GM12873 (cell line): ENCODE measurements around the gene DSC3.

Experiments used
- TF ChIP-seq, protein P1 (sequence below): IDR thresholded peaks from 2 replicates; pipeline ENCODE4 v1.5.1; 2012; ENCODE audit warnings: low read depth, mild to moderate bottlenecking, moderate library complexity, low read length, control low read depth; ENCODE audit not compliant: insufficient read depth; ENCODE audit errors: missing control alignments

The DSC3 gene

DNA sequence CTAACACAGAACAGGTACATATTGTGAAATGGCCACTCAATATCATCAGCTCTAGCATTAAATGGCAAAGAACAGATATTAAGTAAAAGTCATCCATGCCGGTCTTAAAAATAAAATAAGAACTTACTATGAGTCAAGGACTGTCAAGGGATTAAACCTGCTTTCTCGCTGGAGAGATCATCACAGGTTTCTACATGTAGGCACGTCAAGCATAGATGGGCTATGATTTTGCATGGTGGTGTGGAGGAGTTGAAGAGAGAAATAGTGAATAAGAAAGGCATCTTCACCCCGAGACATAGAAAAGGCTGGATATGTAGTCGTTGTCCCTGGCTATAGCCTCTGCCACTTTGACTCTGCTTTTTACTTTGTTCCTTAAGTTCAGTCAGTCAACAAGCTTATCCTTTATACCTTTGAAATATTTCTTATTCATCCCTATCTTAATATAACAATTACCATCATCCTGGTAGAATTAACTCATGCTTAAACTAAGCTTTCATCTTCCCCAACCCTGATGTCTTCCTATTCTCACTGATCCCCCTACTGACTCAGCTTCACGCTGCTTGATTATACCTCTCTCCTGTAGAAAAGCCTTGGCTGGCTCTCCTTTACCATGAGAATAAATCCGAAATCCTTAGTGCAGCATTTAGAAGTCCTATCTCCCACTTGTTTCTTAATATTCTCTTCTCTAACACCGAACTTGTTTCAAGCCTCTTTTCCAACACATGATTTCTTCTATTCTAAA, 42.5 kb downstream of the DSC3 start:
- TF ChIP-seq, protein P1, sequence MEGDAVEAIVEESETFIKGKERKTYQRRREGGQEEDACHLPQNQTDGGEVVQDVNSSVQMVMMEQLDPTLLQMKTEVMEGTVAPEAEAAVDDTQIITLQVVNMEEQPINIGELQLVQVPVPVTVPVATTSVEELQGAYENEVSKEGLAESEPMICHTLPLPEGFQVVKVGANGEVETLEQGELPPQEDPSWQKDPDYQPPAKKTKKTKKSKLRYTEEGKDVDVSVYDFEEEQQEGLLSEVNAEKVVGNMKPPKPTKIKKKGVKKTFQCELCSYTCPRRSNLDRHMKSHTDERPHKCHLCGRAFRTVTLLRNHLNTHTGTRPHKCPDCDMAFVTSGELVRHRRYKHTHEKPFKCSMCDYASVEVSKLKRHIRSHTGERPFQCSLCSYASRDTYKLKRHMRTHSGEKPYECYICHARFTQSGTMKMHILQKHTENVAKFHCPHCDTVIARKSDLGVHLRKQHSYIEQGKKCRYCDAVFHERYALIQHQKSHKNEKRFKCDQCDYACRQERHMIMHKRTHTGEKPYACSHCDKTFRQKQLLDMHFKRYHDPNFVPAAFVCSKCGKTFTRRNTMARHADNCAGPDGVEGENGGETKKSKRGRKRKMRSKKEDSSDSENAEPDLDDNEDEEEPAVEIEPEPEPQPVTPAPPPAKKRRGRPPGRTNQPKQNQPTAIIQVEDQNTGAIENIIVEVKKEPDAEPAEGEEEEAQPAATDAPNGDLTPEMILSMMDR = no peak

DNA sequence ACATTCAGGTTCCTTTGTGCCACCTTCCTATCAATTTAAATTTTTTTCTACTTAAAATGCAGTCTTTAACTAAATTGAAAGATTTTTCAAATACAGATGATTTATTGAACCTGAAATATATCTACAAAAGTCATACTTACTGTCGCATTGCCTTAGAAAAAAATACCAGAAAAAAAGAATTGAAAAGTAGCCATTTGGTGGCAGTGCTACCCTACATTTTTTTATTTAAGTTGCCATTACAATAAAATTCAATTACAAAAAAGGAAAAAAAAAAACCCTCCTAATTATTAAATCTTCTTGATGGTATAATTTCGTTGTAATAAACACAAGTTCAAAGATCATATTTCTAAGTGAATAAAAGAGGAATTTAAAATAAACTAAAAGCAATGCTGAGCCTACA, 43.4 kb downstream of the DSC3 start:
- TF ChIP-seq, protein P1 = no peak

DNA sequence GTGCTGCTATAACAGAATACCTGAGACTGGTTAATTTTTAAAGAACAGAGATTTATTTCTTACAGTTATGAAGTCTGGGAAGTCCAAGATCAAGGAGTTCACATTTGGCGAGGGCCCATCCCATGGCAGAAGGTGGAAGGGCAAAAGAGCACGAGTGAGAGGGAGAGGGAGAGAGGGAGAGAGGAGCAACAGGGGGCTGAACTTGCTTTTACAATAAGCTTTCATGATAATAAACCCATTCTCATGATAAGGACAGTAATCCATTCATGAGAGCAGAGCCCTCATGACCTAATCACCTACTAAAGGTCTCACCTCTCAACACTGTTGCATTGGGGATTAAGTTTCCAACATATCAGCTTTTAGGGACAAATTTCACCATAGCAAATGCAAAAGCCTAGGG, 45.3 kb downstream of the DSC3 start:
- TF ChIP-seq, protein P1 = no peak

DNA sequence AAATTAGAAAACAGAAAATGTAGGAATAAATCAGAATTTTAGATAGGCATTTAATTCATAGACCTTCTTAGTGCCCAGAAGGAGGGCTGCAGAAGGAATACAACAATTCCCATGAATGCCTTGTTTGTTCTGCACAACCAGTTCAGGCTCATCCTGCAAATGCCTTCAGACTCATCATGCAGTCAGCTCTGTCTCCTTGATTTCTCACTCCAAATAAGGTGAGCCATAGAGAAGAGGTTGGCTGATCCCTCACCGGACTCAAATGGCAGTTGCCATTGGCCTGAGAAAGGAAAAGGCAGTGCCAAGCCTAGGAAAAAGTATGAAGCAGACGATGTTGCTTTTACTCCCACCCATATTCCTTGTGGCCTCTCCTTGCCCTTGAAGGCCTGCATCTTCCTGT, 50.3 kb downstream of the DSC3 start:
- TF ChIP-seq, protein P1 = no peak

DNA sequence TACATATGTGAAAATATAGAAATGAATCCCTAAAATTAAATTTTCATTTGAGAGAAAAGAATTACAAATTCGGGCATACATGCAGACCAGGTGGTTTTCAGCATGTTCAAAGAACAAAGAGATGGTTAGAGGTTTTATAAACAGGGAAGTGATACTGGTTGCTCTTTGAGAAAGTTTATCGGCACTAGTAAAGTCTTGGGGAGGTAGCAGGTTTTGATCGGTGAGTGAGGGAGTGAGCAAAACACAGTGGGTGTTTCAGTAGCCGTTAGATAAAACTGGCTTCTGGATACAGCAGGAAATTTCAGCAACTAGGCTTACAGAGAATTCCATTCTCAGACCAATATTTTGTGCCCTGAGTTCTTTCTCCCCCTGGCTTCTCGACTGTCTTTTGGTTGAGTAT, 51.1 kb downstream of the DSC3 start:
- TF ChIP-seq, protein P1 = no peak

DNA sequence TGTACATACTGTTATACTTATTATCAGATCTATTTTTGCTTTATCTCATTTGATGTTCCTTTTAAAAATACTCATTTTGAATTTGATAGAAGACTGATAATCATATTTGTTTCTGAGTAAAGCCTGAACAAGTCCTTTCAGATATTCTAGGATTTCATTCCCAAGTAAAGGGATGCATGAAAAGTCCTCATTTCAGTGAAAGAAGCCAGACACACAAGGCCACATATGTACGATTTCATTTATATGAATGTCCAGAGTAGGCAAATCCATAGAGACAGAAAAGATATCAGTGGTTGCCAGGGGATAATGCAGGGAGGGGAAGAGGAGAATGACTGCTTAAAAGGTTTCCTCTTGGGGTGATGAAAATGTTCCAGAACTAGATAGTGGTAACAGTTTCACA, 53.4 kb downstream of the DSC3 start:
- TF ChIP-seq, protein P1 = no peak

DNA sequence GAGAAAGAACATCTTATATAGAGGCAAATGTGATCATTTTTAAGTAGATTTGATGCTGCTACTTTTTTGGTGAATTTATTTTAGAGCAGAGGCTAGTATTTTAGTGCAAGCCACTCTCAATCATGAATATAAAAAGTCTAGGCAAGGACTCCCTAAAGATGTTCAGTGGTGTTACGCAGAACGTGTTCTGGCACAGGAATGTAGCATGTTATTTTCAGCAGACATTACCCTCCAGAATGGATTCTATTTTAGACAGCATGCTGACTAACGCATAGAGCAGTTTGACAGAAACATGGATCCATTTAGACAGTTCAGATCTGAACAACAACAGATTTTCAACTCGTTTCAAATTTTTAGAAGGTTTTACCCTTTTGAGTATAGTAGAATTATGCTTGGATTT, 54.1 kb downstream of the DSC3 start:
- TF ChIP-seq, protein P1 = no peak
